ENCODE results near the gene TRANK1.
"Not testable (repeated sequence)": the region's sequence is repeated elsewhere in the genome, so short reads cannot be mapped to it uniquely, and the experiment has no call there.

Gene TRANK1

GRCh38 chr3:36956155-36956554 lies 11.3 kb upstream of the TRANK1 start:
- no peak for DNase-seq

GRCh38 chr3:36954452-36955134 lies 9.7 kb upstream of the TRANK1 start:
- DNase-seq = peak; percentile 40

- DNase-seq = not testable (repeated sequence)
These were observed 3.0 kb upstream of the TRANK1 start for GRCh38 chr3:36947814-36948213.

GRCh38 chr3:36945333-36945980 lies 603 bp upstream of the TRANK1 start:
- DNase-seq = no peak

GRCh38 chr3:36944012-36944640 lies 728 bp downstream of the TRANK1 start:
- peak; percentile 56 for DNase-seq

- no peak for DNase-seq
These were observed 1.3 kb downstream of the TRANK1 start for GRCh38 chr3:36943601-36944000.

GRCh38 chr3:36942638-36943248 lies 2.1 kb downstream of the TRANK1 start:
- DNase-seq = no peak

- no peak for DNase-seq
These were observed 3.2 kb downstream of the TRANK1 start for GRCh38 chr3:36941658-36942057.

- DNase-seq = no peak
These were observed 3.7 kb downstream of the TRANK1 start for GRCh38 chr3:36941162-36941561.

GRCh38 chr3:36937492-36937891 lies 7.4 kb downstream of the TRANK1 start:
- no peak for DNase-seq

- DNase-seq = no peak
These were observed 11.1 kb downstream of the TRANK1 start for GRCh38 chr3:36933540-36934296.

- not testable (repeated sequence) for DNase-seq
These were observed 13.4 kb downstream of the TRANK1 start for GRCh38 chr3:36931424-36931823.

- DNase-seq = no peak
These were observed 16.6 kb downstream of the TRANK1 start for GRCh38 chr3:36928220-36928619.

GRCh38 chr3:36926292-36926897 lies 18.5 kb downstream of the TRANK1 start:
- DNase-seq = no peak

GRCh38 chr3:36924744-36925521 lies 19.9 kb downstream of the TRANK1 start:
- DNase-seq = no peak

GRCh38 chr3:36923981-36924743 lies 20.7 kb downstream of the TRANK1 start:
- DNase-seq = no peak

GRCh38 chr3:36923523-36923943 lies 21.3 kb downstream of the TRANK1 start:
- no peak for DNase-seq

GRCh38 chr3:36920884-36921567 lies 23.8 kb downstream of the TRANK1 start:
- no peak for DNase-seq

GRCh38 chr3:36919439-36920160 lies 25.3 kb downstream of the TRANK1 start:
- DNase-seq = no peak

GRCh38 chr3:36918050-36918449 lies 26.8 kb downstream of the TRANK1 start:
- DNase-seq = no peak

Data from HCEC 1CT (cell line).